ENCODE measurements around the gene NID1. TPM values are rescaled to one million over a fixed set of nuclear protein-coding genes. Genes with fewer than 3 reads are reported as not detected.

The NID1 gene
- total and polyA plus RNA-seq, 4 donors = 21.2 to 90.1 (median 55.2) TPM

- Histone ChIP-seq H3K27ac (ENCODE audit: low read depth in 1 of 2, low read length in 2 of 2) (peak overlapping the region in 1 of 2 donors; percentile 31), H3K36me3 (ENCODE audit: control insufficient read depth in 4 of 4, insufficient read depth in 3 of 4, low read depth in 1 of 4, low read length in 3 of 4) (no peaks in the 10 kb centered on the region), H3K9me3 (ENCODE audit: control insufficient read depth in 4 of 4, low read length in 3 of 4) (no peaks in the 10 kb centered on the region), H3K4me1 (ENCODE audit: control insufficient read depth in 4 of 4, insufficient read depth in 4 of 4, low read length in 3 of 4) (no peaks in the 10 kb centered on the region), H3K4me3 (ENCODE audit: low read depth in 1 of 3, low read length in 3 of 3) (no peak overlapping the region), H3K27me3 (ENCODE audit: control insufficient read depth in 4 of 4, insufficient read depth in 4 of 4, low read length in 3 of 4) (no peaks in the 10 kb centered on the region), H3K9ac (ENCODE audit: low read depth in 1 of 2, low read length in 2 of 2) (no peak overlapping the region)
- 50% methylated on average over 8 of the region's 8 CpGs for WGBS
- no peak for TF ChIP-seq TAF1 (conservative IDR thresholded peaks at IDR 0.05)
- no peak for TF ChIP-seq SP1 (IDR thresholded peaks at IDR 0.05)
- DNase-seq (ENCODE audit: low spot score) = no peak
Measured at GRCh38 chr1:236083650-236084385, 18.9 kb upstream of the NID1 start.

DNA sequence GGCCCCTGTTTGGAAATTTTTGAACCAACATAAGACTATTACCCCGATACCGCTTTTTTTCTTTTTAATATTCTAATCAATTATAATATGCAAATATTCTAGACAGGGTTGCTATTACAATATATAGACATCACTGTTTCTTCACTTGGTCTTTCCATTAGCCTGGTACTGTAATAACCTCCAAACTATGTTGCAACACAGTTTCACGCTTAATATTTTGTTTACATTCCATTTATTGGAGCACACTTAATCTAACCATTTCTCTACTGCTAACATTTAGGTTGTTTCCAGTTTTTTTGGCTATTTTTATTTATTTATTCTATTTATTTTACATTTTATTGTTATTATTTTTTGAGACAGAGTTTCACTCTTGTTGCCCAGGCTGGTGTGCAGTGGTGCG is 17.6 kb upstream of the NID1 start:
- Histone ChIP-seq H3K36me3 (ENCODE audit: control insufficient read depth in 4 of 4, insufficient read depth in 3 of 4, low read depth in 1 of 4, low read length in 3 of 4) (no peaks in the 10 kb centered on the region), H3K27me3 (ENCODE audit: control insufficient read depth in 4 of 4, insufficient read depth in 4 of 4, low read length in 3 of 4) (no peaks in the 10 kb centered on the region), H3K9me3 (ENCODE audit: control insufficient read depth in 4 of 4, low read length in 3 of 4) (no peaks in the 10 kb centered on the region), H3K4me1 (ENCODE audit: control insufficient read depth in 4 of 4, insufficient read depth in 4 of 4, low read length in 3 of 4) (no peaks in the 10 kb centered on the region), H3K27ac (ENCODE audit: low read depth in 1 of 2, low read length in 2 of 2) (no peak overlapping the region), H3K4me3 (ENCODE audit: low read depth in 1 of 3, low read length in 3 of 3) (no peak overlapping the region), H3K9ac (ENCODE audit: low read depth in 1 of 2, low read length in 2 of 2) (no peak overlapping the region)
- WGBS = 87% methylated on average over 4 of the region's 4 CpGs
- DNase-seq (ENCODE audit: low spot score) = no peak
- no peak for TF ChIP-seq NR2F2 (IDR thresholded peaks at IDR 0.05)
- TF ChIP-seq, protein P1, sequence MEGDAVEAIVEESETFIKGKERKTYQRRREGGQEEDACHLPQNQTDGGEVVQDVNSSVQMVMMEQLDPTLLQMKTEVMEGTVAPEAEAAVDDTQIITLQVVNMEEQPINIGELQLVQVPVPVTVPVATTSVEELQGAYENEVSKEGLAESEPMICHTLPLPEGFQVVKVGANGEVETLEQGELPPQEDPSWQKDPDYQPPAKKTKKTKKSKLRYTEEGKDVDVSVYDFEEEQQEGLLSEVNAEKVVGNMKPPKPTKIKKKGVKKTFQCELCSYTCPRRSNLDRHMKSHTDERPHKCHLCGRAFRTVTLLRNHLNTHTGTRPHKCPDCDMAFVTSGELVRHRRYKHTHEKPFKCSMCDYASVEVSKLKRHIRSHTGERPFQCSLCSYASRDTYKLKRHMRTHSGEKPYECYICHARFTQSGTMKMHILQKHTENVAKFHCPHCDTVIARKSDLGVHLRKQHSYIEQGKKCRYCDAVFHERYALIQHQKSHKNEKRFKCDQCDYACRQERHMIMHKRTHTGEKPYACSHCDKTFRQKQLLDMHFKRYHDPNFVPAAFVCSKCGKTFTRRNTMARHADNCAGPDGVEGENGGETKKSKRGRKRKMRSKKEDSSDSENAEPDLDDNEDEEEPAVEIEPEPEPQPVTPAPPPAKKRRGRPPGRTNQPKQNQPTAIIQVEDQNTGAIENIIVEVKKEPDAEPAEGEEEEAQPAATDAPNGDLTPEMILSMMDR (IDR thresholded peaks at IDR 0.05; ENCODE audit: low read depth, low read length, missing input control) = no peak
- TF ChIP-seq HNF4A (conservative IDR thresholded peaks at IDR 0.05) = no peak
- no peak for TF ChIP-seq FOXA2 (IDR thresholded peaks at IDR 0.05)
- no peak for TF ChIP-seq YY1 (IDR thresholded peaks at IDR 0.05)
- no peak for TF ChIP-seq EGR1 (IDR thresholded peaks at IDR 0.05; ENCODE audit: low read depth in 2 of 2)
- TF ChIP-seq, protein P2, sequence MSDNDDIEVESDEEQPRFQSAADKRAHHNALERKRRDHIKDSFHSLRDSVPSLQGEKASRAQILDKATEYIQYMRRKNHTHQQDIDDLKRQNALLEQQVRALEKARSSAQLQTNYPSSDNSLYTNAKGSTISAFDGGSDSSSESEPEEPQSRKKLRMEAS (IDR thresholded peaks at IDR 0.05) = no peak
- no peak for TF ChIP-seq GABPA (IDR thresholded peaks at IDR 0.05 in 1 of 2, conservative IDR thresholded peaks at IDR 0.05 in 1 of 2)
- TF ChIP-seq TAF1 (conservative IDR thresholded peaks at IDR 0.05) = no peak
- TF ChIP-seq HNF4G (IDR thresholded peaks at IDR 0.05) = no peak
- TF ChIP-seq, protein P3, sequence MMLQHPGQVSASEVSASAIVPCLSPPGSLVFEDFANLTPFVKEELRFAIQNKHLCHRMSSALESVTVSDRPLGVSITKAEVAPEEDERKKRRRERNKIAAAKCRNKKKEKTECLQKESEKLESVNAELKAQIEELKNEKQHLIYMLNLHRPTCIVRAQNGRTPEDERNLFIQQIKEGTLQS (IDR thresholded peaks at IDR 0.05) = no peak
- no peak for TF ChIP-seq RXRA (IDR thresholded peaks at IDR 0.05)
- no peak for TF ChIP-seq JUND (IDR thresholded peaks at IDR 0.05)
- no peak for TF ChIP-seq RAD21 (IDR thresholded peaks at IDR 0.05)
- TF ChIP-seq FOXA1 (IDR thresholded peaks at IDR 0.05) = no peak
- TF ChIP-seq SP1 (IDR thresholded peaks at IDR 0.05) = no peak
- no peak for TF ChIP-seq REST (IDR thresholded peaks at IDR 0.05)
- TF ChIP-seq ZBTB33 (IDR thresholded peaks at IDR 0.05) = no peak
